Liver (tissue), 9 donors: ENCODE measurements around the gene ARL2. TPM values are rescaled to one million over a fixed set of nuclear protein-coding genes. Genes with fewer than 3 reads are reported as not detected.

ENCODE experiments used
- DNase-seq: peaks from one replicate; pipeline ENCODE4 v3.0.0-alpha.2; 2017; ENCODE audit warnings: low spot score
- H3K27ac ChIP-seq, 2 donors: one replicate each; pipeline ENCODE4 v1.7.0; 2013; ENCODE audit warnings: inconsistent platforms in 2 of 2, low read length in 2 of 2, control low read depth in 1 of 2, low read depth in 1 of 2, mild to moderate bottlenecking in 1 of 2
- H3K27me3 ChIP-seq, 4 donors: one replicate each; pipeline versions ENCODE4 v1.6.1 to v1.7.0; 2013; ENCODE audit warnings: low read length in 3 of 4, inconsistent platforms in 1 of 4, mild to moderate bottlenecking in 1 of 4, moderate library complexity in 1 of 4; ENCODE audit not compliant: control insufficient read depth in 4 of 4, insufficient read depth in 4 of 4
- H3K36me3 ChIP-seq, 4 donors: one replicate each; pipeline versions ENCODE4 v1.6.1 to v1.7.0; 2013; ENCODE audit warnings: low read length in 3 of 4, mild to moderate bottlenecking in 3 of 4, low read depth in 1 of 4, moderate library complexity in 1 of 4; ENCODE audit not compliant: control insufficient read depth in 4 of 4, insufficient read depth in 3 of 4
- H3K4me1 ChIP-seq, 4 donors: one replicate each; pipeline versions ENCODE4 v1.6.1 to v1.7.0; 2013; ENCODE audit warnings: low read length in 3 of 4, mild to moderate bottlenecking in 3 of 4, moderate library complexity in 1 of 4; ENCODE audit not compliant: control insufficient read depth in 4 of 4, insufficient read depth in 4 of 4
- H3K4me3 ChIP-seq, 3 donors: one replicate each; pipeline versions ENCODE4 v1.6.1 to v1.7.0; 2013; ENCODE audit warnings: low read length in 3 of 3, control low read depth in 1 of 3, low read depth in 1 of 3, mild to moderate bottlenecking in 1 of 3
- H3K9ac ChIP-seq, 2 donors: one replicate each; pipeline ENCODE4 v1.7.0; 2013; ENCODE audit warnings: low read length in 2 of 2, mild to moderate bottlenecking in 2 of 2, moderate library complexity in 2 of 2, control low read depth in 1 of 2, low read depth in 1 of 2
- H3K9me3 ChIP-seq, 4 donors: one replicate each; pipeline versions ENCODE4 v1.6.1 to v1.7.0; 2013; ENCODE audit warnings: low read length in 3 of 4; ENCODE audit not compliant: control insufficient read depth in 4 of 4
- EGR1 ChIP-seq, 2 donors: IDR thresholded peaks; 2 replicates each; pipeline ENCODE4 v1.6.1; 2016 to 2018; ENCODE audit warnings: antibody characterized with exemption in 2 of 2, low read depth in 2 of 2
- FOXA2 ChIP-seq: IDR thresholded peaks from 2 replicates; pipeline ENCODE4 v1.6.1; 2016; ENCODE audit warnings: antibody characterized with exemption
- JUND ChIP-seq, 2 donors: IDR thresholded peaks; 2 replicates each; pipeline ENCODE4 v1.6.1; 2016; ENCODE audit warnings: antibody characterized with exemption in 2 of 2
- MAX ChIP-seq: IDR thresholded peaks from 2 replicates; pipeline ENCODE4 v1.6.1; 2016; ENCODE audit warnings: antibody characterized with exemption
- NR2F2 ChIP-seq: IDR thresholded peaks from 2 replicates; pipeline ENCODE4 v1.6.1; 2016; ENCODE audit warnings: antibody characterized with exemption
- RAD21 ChIP-seq, 2 donors: IDR thresholded peaks; 2 replicates each; pipeline ENCODE4 v1.6.1; 2016; ENCODE audit warnings: antibody characterized with exemption in 2 of 2, mild to moderate bottlenecking in 2 of 2
- YY1 ChIP-seq: IDR thresholded peaks from 2 replicates; pipeline ENCODE4 v1.6.1; 2016; ENCODE audit warnings: antibody characterized with exemption, mild to moderate bottlenecking
- ZBTB33 ChIP-seq: IDR thresholded peaks from 2 replicates; pipeline ENCODE4 v1.6.1; 2016; ENCODE audit warnings: antibody characterized with exemption
- WGBS: extraction: QIAGEN DNeasy Blood & Tissue Kit; methylation state at CpG from one replicate; pipeline ENCODE4 v1.1.7; 2013; 5-methylcytosine and 5-hydroxymethylcytosine counted together
- polyA plus RNA-seq, 2 donors: library from polyadenylated mRNA; stranded (reverse) in 1 of 2; unstranded in 1 of 2; fragments of 200-250 nt in 1 of 2; fragments of >200 nt in 1 of 2; fragmentation: Nextera tagmentation in 1 of 2; extraction: Ambion mirVana in 1 of 2; gene quantifications; one replicate each; pipeline versions ENCODE4 v1.2.1 to v1.2.3, GENCODE V29; 2013 to 2015
- total RNA-seq, 2 donors: library from RNA; depleted of rRNA; stranded (reverse); fragments of >200 nt; gene quantifications; one replicate each; pipeline ENCODE4 v1.2.3, GENCODE V29; 2014
- TF ChIP-seq, protein P1 (sequence below): IDR thresholded peaks from 2 replicates; pipeline ENCODE4 v1.6.1; 2016; ENCODE audit warnings: antibody characterized with exemption
- TF ChIP-seq, protein P2 (sequence below): IDR thresholded peaks from 2 replicates; pipeline ENCODE4 v1.6.1; 2016; ENCODE audit warnings: antibody characterized with exemption, mild to moderate bottlenecking
- donor health status: healthy.
- donor health status: healthy.
- donor health status: healthy.
- donor health status: healthy.
- donor health status: healthy.

The ARL2 gene
- total and polyA plus RNA-seq, 4 donors, result 10.8 to 19.5 (median 15.0) TPM

GRCh38 chr11:65066315-65066714 is 52.4 kb downstream of the ARL2 start:
- TF ChIP-seq, protein P1, sequence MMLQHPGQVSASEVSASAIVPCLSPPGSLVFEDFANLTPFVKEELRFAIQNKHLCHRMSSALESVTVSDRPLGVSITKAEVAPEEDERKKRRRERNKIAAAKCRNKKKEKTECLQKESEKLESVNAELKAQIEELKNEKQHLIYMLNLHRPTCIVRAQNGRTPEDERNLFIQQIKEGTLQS, result no peak
- TF ChIP-seq NR2F2, result no peak
- TF ChIP-seq, protein P2, sequence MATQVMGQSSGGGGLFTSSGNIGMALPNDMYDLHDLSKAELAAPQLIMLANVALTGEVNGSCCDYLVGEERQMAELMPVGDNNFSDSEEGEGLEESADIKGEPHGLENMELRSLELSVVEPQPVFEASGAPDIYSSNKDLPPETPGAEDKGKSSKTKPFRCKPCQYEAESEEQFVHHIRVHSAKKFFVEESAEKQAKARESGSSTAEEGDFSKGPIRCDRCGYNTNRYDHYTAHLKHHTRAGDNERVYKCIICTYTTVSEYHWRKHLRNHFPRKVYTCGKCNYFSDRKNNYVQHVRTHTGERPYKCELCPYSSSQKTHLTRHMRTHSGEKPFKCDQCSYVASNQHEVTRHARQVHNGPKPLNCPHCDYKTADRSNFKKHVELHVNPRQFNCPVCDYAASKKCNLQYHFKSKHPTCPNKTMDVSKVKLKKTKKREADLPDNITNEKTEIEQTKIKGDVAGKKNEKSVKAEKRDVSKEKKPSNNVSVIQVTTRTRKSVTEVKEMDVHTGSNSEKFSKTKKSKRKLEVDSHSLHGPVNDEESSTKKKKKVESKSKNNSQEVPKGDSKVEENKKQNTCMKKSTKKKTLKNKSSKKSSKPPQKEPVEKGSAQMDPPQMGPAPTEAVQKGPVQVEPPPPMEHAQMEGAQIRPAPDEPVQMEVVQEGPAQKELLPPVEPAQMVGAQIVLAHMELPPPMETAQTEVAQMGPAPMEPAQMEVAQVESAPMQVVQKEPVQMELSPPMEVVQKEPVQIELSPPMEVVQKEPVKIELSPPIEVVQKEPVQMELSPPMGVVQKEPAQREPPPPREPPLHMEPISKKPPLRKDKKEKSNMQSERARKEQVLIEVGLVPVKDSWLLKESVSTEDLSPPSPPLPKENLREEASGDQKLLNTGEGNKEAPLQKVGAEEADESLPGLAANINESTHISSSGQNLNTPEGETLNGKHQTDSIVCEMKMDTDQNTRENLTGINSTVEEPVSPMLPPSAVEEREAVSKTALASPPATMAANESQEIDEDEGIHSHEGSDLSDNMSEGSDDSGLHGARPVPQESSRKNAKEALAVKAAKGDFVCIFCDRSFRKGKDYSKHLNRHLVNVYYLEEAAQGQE, result no peak
- TF ChIP-seq MAX, result no peak
- TF ChIP-seq EGR1 (IDR thresholded peaks at IDR 0.05; ENCODE audit: low read depth in 2 of 2), result no peak
- TF ChIP-seq FOXA2, result no peak
- Histone ChIP-seq H3K9me3 (no peaks in the 10 kb centered on the region), H3K4me3 (no peak overlapping the region), H3K27ac (no peak overlapping the region), H3K36me3 (no peaks in the 10 kb centered on the region), H3K9ac (no peak overlapping the region), H3K27me3 (no peaks in the 10 kb centered on the region), H3K4me1 (no peaks in the 10 kb centered on the region)
- no peak for DNase-seq
- 91% methylated on average over 11 of the region's 11 CpGs for WGBS

DNA sequence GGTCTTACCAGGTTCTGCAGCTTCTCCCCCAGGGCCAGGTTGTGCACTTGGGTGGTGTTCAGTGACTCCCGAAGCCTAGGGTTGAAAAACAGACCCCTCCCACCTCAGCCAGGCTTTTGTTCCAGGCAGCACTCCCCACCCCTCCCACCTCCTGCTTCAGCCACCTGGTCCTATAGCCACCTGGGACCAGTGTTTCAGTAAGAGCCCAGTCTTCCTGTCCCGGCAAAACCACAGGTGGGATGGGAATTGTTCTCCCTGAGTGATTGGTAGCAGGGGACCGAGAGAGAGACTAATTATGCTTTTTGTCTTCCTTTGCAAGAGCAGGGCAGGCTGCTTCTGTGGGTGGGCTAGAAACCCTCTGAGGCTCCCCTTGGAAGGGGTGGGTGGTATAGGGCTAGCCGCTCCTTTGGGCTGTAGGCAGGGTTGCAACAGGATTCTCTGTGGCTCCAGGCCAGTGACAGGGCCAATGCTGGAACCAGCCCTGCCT is 52.9 kb downstream of the ARL2 start:
- WGBS, result 95% methylated on average over 4 of the region's 4 CpGs
- H3K36me3 ChIP-seq, result no peaks in the 10 kb centered on the region
- no peak overlapping the region for H3K9ac ChIP-seq
- H3K27ac ChIP-seq, result no peak overlapping the region
- no peaks in the 10 kb centered on the region for H3K27me3 ChIP-seq
- no peak for DNase-seq
- no peak overlapping the region for H3K4me3 ChIP-seq
- no peaks in the 10 kb centered on the region for H3K9me3 ChIP-seq
- no peak for TF ChIP-seq FOXA2
- no peak for TF ChIP-seq YY1
- no peak for TF ChIP-seq ZBTB33
- no peak for TF ChIP-seq RAD21 (IDR thresholded peaks at IDR 0.05)
- TF ChIP-seq, protein P2, result no peak
- no peak for TF ChIP-seq JUND (IDR thresholded peaks at IDR 0.05)
- no peak for TF ChIP-seq NR2F2
- no peaks in the 10 kb centered on the region for H3K4me1 ChIP-seq
